HEK293 (cell line): Measurements from ENCODE around the gene PPP1CA.

Experiments
- CTCF ChIA-PET: fragments of 350-600 bp; formaldehyde crosslinking; extraction: SDS; loops from one replicate; lab custom pipeline; 2021; ENCODE audit warnings: antibody characterized with exemption; lab: Yijun Ruan, JAX
- POLR2A ChIA-PET: fragments of 300-600 bp; formaldehyde crosslinking; extraction: SDS; loops from one replicate; lab custom pipeline; 2020; ENCODE audit warnings: antibody characterized with exemption, inconsistent platforms; lab: Yijun Ruan, JAX
- H3K27ac ChIP-seq: fragments of 200-500 bp; sonication (Bioruptor generic); 2 replicates; pipeline ENCODE4 v1.5.1; 2014; ENCODE audit warnings: low read depth, low read length, control low read depth, inconsistent platforms; ENCODE audit errors: extremely low read depth
- H3K36me3 ChIP-seq, 2 experiments: fragments of 200-500 bp in 1 of 2; sonication (Bioruptor generic) in 1 of 2; 1 replicate in 1 of 2; 2 replicates in 1 of 2; pipeline ENCODE4 v1.5.1; 2014 to 2017; ENCODE audit warnings: inconsistent platforms in 2 of 2, low read length in 2 of 2; ENCODE audit not compliant: control insufficient read depth in 2 of 2, insufficient read depth in 1 of 2
- H3K4me1 ChIP-seq: fragments of 200-500 bp; sonication (Bioruptor generic); 2 replicates; pipeline ENCODE4 v1.5.1; 2014; ENCODE audit warnings: mild to moderate bottlenecking, low read length, inconsistent platforms; ENCODE audit not compliant: control insufficient read depth, insufficient read depth
- H3K4me3 ChIP-seq: 2 replicates; pipeline ENCODE4 v1.5.1; 2011; ENCODE audit warnings: low read depth, mild to moderate bottlenecking, control low read depth, low read length, moderate library complexity
- H3K9me3 ChIP-seq: fragments of 200-500 bp; sonication (Bioruptor generic); 2 replicates; pipeline ENCODE4 v1.5.1; 2014; ENCODE audit warnings: low read depth, low read length, inconsistent platforms; ENCODE audit not compliant: control insufficient read depth, insufficient read depth
- ATF2 ChIP-seq: fragments of 450-650 bp; formaldehyde crosslinking; IDR thresholded peaks from 2 replicates; pipeline ENCODE4 v1.5.1; 2016; ENCODE audit warnings: missing biosample characterization, missing genetic modification characterization, low read depth
- BCL11B ChIP-seq: fragments of 450-650 bp; formaldehyde crosslinking; IDR thresholded peaks from 2 replicates; pipeline ENCODE4 v1.5.1; 2016; ENCODE audit warnings: low read depth, missing biosample characterization, missing genetic modification characterization
- GFI1B ChIP-seq: fragments of 450-650 bp; formaldehyde crosslinking; IDR thresholded peaks from 2 replicates; pipeline ENCODE4 v1.5.1; 2016; ENCODE audit warnings: missing biosample characterization, missing genetic modification characterization
- GLI4 ChIP-seq: fragments of 450-650 bp; formaldehyde crosslinking; IDR thresholded peaks from 2 replicates; pipeline ENCODE4 v1.5.1; 2016; ENCODE audit warnings: missing biosample characterization, missing genetic modification characterization
- KLF9 ChIP-seq: fragments of 450-650 bp; formaldehyde crosslinking; IDR thresholded peaks from 2 replicates; pipeline ENCODE4 v1.5.1; 2016; ENCODE audit warnings: missing biosample characterization, missing genetic modification characterization, low read depth
- SETDB1 ChIP-seq: IDR thresholded peaks from one replicate; pipeline ENCODE4 v1.6.1; 2017; ENCODE audit warnings: mild to moderate bottlenecking, low read length, moderate library complexity, mixed read lengths; ENCODE audit not compliant: insufficient read length
- SP2 ChIP-seq: fragments of 450-650 bp; formaldehyde crosslinking; IDR thresholded peaks from 2 replicates; pipeline ENCODE4 v1.5.1; 2016; ENCODE audit warnings: missing biosample characterization, missing genetic modification characterization
- ZBTB17 ChIP-seq: fragments of 450-650 bp; formaldehyde crosslinking; IDR thresholded peaks from 2 replicates; pipeline ENCODE4 v1.5.1; 2016; ENCODE audit warnings: missing biosample characterization, missing genetic modification characterization
- ZBTB21 ChIP-seq: fragments of 450-650 bp; formaldehyde crosslinking; IDR thresholded peaks from 2 replicates; pipeline ENCODE4 v1.5.1; 2017; ENCODE audit warnings: missing biosample characterization, missing genetic modification characterization
- ZBTB7A ChIP-seq: fragments of 450-650 bp; formaldehyde crosslinking; IDR thresholded peaks from 2 replicates; pipeline ENCODE4 v1.5.1; 2016; ENCODE audit warnings: low read depth, missing biosample characterization, missing genetic modification characterization
- ZFP69B ChIP-seq: fragments of 450-650 bp; formaldehyde crosslinking; IDR thresholded peaks from 2 replicates; pipeline ENCODE4 v1.5.1; 2016; ENCODE audit warnings: missing biosample characterization, missing genetic modification characterization
- ZNF114 ChIP-seq: fragments of 450-650 bp; formaldehyde crosslinking; IDR thresholded peaks from 2 replicates; pipeline ENCODE4 v1.5.0; 2017; ENCODE audit warnings: missing biosample characterization, missing genetic modification characterization
- ZNF121 ChIP-seq: fragments of 450-650 bp; formaldehyde crosslinking; IDR thresholded peaks from 2 replicates; pipeline ENCODE4 v1.5.1; 2016; ENCODE audit warnings: missing biosample characterization, missing genetic modification characterization
- ZNF174 ChIP-seq: fragments of 450-650 bp; formaldehyde crosslinking; IDR thresholded peaks from 2 replicates; pipeline ENCODE4 v1.5.0; 2017; ENCODE audit warnings: missing biosample characterization, mild to moderate bottlenecking, missing genetic modification characterization
- ZNF19 ChIP-seq: fragments of 450-650 bp; formaldehyde crosslinking; IDR thresholded peaks from 2 replicates; pipeline ENCODE4; 2016; ENCODE audit warnings: missing biosample characterization, missing genetic modification characterization, low read depth
- ZNF23 ChIP-seq: fragments of 450-650 bp; formaldehyde crosslinking; IDR thresholded peaks from 2 replicates; pipeline ENCODE4 v1.5.1; 2016; ENCODE audit warnings: missing biosample characterization, missing genetic modification characterization, borderline replicate concordance
- ZNF292 ChIP-seq: fragments of 450-650 bp; formaldehyde crosslinking; IDR thresholded peaks from 2 replicates; pipeline ENCODE4 v1.5.1; 2016; ENCODE audit warnings: low read depth, missing biosample characterization, missing genetic modification characterization, borderline replicate concordance
- ZNF362 ChIP-seq: fragments of 450-650 bp; formaldehyde crosslinking; IDR thresholded peaks from 2 replicates; pipeline ENCODE4 v1.5.1; 2016; ENCODE audit warnings: missing biosample characterization, missing genetic modification characterization
- ZNF416 ChIP-seq: fragments of 450-650 bp; formaldehyde crosslinking; IDR thresholded peaks from 2 replicates; pipeline ENCODE4 v1.5.1; 2016; ENCODE audit warnings: missing biosample characterization, missing genetic modification characterization
- ZNF580 ChIP-seq: fragments of 450-650 bp; formaldehyde crosslinking; IDR thresholded peaks from 2 replicates; pipeline ENCODE4 v1.5.1; 2016; ENCODE audit warnings: missing biosample characterization, missing genetic modification characterization
- ZNF624 ChIP-seq: fragments of 450-650 bp; formaldehyde crosslinking; IDR thresholded peaks from 2 replicates; pipeline ENCODE4 v1.5.1; 2017; ENCODE audit warnings: missing biosample characterization, missing genetic modification characterization
- ZNF654 ChIP-seq: fragments of 450-650 bp; formaldehyde crosslinking; IDR thresholded peaks from 2 replicates; pipeline ENCODE4 v1.5.1; 2016; ENCODE audit warnings: low read depth, missing biosample characterization, missing genetic modification characterization
- ZNF670 ChIP-seq: fragments of 450-650 bp; formaldehyde crosslinking; IDR thresholded peaks from 2 replicates; pipeline ENCODE4 v1.5.1; 2016; ENCODE audit warnings: missing biosample characterization, missing genetic modification characterization, low read depth
- ZNF677 ChIP-seq: fragments of 450-650 bp; IDR thresholded peaks from 2 replicates; pipeline ENCODE4 v1.5.0; 2018; ENCODE audit warnings: missing biosample characterization, mild to moderate bottlenecking, missing genetic modification characterization, moderate library complexity
- ZNF704 ChIP-seq: fragments of 450-650 bp; formaldehyde crosslinking; IDR thresholded peaks from 2 replicates; pipeline ENCODE4 v1.5.1; 2016; ENCODE audit warnings: missing biosample characterization, missing genetic modification characterization
- ZNF707 ChIP-seq: fragments of 450-650 bp; formaldehyde crosslinking; IDR thresholded peaks from 2 replicates; pipeline ENCODE4 v1.5.1; 2016; ENCODE audit warnings: missing biosample characterization, missing genetic modification characterization

The PPP1CA gene

GRCh38 chr11:67364169-67364568, 37.5 kb downstream of the PPP1CA start:
- Histone ChIP-seq H3K4me1 (no peaks in the 10 kb centered on the region), H3K36me3 (no peaks in the 10 kb centered on the region), H3K9me3 (no peaks in the 10 kb centered on the region), H3K4me3 (no peak overlapping the region), H3K27ac (no peak overlapping the region)
- ChIA-PET POLR2A (interaction anchor here (1.5 kb wide), 1 partner anchor 18 kb away, joined by 3 read pairs; no protein-coding TSS in a partner anchor), CTCF (interaction anchor here (0.6 to 30.4 kb wide), 4 partner anchors 10 to 94 kb away, joined by 3 to 898 read pairs (median 15); partner anchors contain the start of genes CLCF1, POLD4 and RAD9A)
- TF ChIP-seq ATF2 (tag by site-specific recombination) (no peak), ZNF292 (no peak), SP2 (no peak), ZNF121 (tag by site-specific recombination) (no peak), GLI4 (tag by site-specific recombination) (no peak), ZNF114 (tag by site-specific recombination) (no peak), ZNF707 (tag by site-specific recombination) (no peak), ZNF362 (tag by site-specific recombination) (no peak), ZNF174 (tag by site-specific recombination) (no peak), ZNF19 (tag by site-specific recombination) (no peak), ZNF704 (tag by site-specific recombination) (no peak), ZNF416 (tag by site-specific recombination) (no peak)

GRCh38 chr11:67357831-67358670, 43.6 kb downstream of the PPP1CA start:
- no peak overlapping the region for H3K27ac ChIP-seq
- H3K36me3 ChIP-seq = no peaks in the 10 kb centered on the region
- no peak for TF ChIP-seq SETDB1
- no peak for TF ChIP-seq ZNF624 (tag by site-specific recombination)
- no peak for TF ChIP-seq ZNF670 (tag by site-specific recombination)
- no peak for TF ChIP-seq BCL11B
- TF ChIP-seq ZNF580 (tag by site-specific recombination) = no peak
- TF ChIP-seq ZNF23 (tag by site-specific recombination) = no peak
- no peak for TF ChIP-seq ZNF707 (tag by site-specific recombination)
- no peak for TF ChIP-seq KLF9 (tag by site-specific recombination)
- TF ChIP-seq ZFP69B (tag by site-specific recombination) = no peak
- TF ChIP-seq ZBTB17 = no peak
- no peak for TF ChIP-seq ZBTB7A (tag by site-specific recombination)
- TF ChIP-seq GFI1B (tag by site-specific recombination) = no peak
- no peak for TF ChIP-seq ZNF654 (tag by site-specific recombination)
- TF ChIP-seq ZNF677 (tag by site-specific recombination) = no peak
- no peak for TF ChIP-seq ZBTB21
- no peaks in the 10 kb centered on the region for H3K4me1 ChIP-seq
- no peak overlapping the region for H3K4me3 ChIP-seq
- ChIA-PET POLR2A (interaction anchor here (0.8 to 2.3 kb wide), 2 partner anchors 17 to 34 kb away, joined by 7 to 8 read pairs; partner anchors contain the start of gene RAD9A), CTCF (interaction anchor here (0.7 to 30.4 kb wide), 7 partner anchors 9 to 417 kb away, joined by 3 to 898 read pairs (median 16); partner anchors contain the start of genes CLCF1 and RAD9A)
- H3K9me3 ChIP-seq = no peaks in the 10 kb centered on the region
